HG03097 (cell line): ENCODE data around the gene ZNF750.

Source experiments
- ATAC-seq: cut with Tn5 transposase; IDR thresholded peaks from one replicate; pipeline ENCODE4 v1.9.1; 2021; ENCODE audit not compliant: unreplicated experiment, low FRiP score

ZNF750 gene

DNA sequence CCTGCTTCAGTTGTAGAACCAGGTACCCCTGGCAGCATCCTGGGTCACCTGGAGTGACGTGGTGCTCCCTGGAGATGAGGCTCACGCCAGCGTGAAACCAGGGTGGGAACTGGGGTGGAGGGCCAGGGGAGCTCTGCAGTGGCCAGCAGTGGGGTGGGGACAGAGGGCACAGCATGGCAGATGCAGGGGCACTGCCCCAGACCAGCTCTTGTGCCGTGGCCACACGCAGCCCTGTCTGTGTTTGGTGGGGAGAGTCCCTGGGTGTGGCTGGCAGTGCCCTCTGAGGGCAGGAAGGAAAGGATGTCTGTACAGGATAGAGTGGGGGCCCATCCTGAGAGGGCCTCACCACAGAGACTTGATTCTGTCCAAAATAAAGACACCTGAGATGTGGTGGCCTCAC lies 24.5 kb downstream of the ZNF750 start:
- ATAC-seq = no peak

GRCh38 chr17:82814834-82815233 lies 25.0 kb downstream of the ZNF750 start:
- no peak for ATAC-seq

DNA sequence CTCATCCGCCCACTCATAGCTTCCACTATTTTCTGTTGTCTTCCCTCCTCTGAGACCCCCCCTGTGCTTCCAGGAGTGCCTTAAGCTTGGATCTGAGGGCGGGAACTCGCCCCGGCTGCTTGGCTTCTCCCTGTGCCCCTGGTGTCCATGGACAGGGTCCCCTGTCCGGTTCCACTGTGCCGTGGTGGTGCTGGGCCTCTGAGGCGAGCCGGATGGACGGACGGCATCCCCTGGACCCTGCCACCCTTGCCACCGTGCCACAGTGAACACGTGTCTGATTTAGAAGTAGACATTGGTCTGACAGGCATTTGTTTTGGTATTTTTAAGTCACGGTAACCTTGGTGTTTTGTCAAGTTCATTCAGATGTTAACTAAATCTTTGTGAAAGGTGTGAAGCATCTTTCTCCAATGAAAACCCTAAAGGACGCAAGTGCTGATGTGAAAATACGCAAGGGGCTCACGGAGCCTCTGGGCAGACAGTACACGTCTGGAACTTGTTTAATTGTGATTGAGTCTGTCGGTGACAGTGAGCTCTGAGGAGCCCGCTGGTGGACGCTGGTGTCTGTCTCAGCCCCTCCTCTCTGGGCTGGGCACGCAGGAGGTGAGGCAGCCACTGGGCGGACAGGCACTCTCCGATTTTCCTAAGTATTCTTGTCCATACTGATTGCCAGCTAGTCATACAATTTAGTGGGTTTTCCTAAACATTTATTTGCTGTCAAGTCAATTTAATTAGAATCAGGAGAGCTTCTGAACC lies 26.3 kb downstream of the ZNF750 start:
- ATAC-seq = no peak

GRCh38 chr17:82812601-82813000 lies 27.2 kb downstream of the ZNF750 start:
- no peak for ATAC-seq

DNA sequence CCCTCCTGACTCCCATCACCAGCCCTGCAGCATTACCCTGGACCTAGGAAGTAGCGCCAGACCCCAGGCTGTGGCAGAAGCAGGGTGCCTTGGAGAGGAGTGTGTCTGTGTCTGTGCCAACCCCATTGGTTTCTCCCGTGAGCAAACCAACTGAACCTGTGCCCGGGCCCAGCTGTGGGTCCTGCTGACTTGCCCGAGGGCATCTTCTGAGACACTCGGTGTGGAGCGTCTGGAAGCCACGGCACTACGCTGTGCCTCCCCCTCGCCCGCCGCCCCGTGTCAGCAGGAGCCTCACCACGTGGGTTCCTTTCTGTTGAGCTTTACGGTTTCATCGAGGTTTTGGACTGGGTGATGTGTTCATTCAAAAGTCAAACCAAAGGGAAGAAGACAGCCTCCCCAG lies 27.8 kb downstream of the ZNF750 start:
- ATAC-seq = no peak

DNA sequence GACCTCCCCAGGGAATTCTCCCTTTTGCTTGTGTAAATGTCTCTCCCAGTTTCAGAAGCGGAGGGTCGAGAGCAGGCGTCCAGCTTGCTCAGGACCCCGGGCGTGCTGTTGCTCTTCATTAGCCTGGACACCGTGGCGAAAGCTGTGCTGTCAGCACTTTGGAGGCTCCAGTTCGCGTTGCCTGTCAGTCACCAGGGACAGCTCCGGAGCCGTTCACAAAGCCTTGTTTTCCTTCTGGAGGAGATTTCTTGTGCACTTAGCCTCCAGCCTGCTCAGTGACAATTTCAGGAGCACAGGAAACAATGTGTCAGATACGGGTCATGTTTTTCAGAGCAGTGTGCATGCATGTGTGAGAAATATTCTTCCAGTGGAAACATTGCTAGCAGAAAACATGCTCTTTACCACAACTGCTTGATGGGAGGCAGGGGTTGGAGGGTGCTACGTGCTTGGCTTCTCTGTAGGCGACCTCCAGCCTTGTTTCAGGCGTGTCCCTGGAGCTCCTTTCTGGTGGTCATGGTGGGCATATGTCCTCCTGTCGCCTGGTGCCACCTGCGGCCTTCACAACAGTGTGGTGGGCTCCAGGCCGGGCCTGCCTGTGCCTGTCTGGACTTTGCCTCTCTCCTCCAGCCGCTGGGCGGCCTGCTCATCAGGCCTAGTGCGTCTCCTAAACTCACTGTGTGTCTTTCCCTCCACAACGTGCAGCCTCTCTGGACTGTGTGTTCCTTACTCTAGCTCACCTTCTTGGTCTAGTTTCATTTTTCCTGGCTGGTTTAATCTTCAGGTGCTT lies 29.0 kb downstream of the ZNF750 start:
- ATAC-seq = no peak

GRCh38 chr17:82808921-82809905 lies 30.6 kb downstream of the ZNF750 start:
- no peak for ATAC-seq

DNA sequence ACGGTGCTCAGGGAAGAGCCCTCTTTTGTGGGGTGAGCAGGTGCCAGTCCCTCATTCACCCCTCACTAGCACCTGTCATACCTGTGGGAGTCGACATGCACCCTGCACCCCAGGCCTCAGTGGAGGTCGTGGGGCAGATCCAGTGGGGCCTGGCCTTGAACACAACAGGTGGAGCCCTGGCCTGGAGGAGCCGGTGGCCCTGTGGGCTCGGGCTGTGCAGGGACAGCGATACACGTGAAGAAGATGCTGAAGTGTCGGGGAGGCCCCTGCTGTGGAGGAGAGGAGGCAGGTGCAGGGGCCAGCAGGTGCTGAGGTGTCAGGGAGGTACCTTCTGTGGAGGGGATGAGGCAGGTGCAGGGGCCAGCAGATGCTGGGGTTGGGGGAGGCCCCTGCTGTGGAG lies 31.8 kb downstream of the ZNF750 start:
- ATAC-seq = no peak

GRCh38 chr17:82807562-82807961 lies 32.3 kb downstream of the ZNF750 start:
- no peak for ATAC-seq

DNA sequence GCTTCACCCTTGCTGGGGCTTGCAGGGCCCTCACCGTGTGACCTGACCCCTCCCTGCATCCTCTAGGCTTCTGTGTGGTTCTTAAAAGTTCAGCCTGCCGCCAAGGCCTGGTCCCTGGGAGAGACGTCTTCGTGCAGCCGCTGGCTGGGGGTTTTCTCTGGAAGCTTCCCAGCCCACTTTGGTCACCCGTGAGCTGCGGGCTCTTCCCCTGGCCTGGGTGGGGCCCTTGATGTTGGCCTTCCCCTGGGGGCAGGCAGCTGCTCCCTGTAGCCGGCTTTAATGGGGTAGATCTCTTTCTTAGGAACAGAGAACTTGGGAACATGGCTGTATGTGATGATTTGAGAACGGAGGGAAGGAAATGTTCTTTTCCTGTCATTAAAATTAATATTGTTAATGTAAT lies 32.7 kb downstream of the ZNF750 start:
- ATAC-seq = no peak

DNA sequence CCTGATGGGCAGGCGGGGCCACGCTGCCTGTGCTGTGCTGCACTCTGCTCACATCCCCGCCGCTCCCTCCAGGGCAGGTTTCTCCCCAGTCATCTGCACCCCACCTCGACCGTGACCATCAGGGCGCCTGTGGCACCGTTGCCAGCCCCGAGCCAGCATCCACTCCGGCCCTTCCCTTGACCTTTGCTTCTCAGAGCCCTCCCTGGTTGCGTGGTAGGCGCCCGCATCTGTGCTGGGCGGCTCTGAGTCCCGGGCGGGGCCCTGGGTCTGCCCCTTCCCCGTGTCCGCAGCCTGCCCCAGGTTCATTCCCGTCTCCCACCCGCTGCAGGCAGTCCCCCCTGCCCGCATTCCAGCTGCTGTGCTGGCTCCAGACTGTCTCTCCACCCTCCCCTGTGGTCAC lies 33.2 kb downstream of the ZNF750 start:
- ATAC-seq = no peak

- no peak for ATAC-seq
Measured at GRCh38 chr17:82805823-82806222, 34.0 kb downstream of the ZNF750 start.

DNA sequence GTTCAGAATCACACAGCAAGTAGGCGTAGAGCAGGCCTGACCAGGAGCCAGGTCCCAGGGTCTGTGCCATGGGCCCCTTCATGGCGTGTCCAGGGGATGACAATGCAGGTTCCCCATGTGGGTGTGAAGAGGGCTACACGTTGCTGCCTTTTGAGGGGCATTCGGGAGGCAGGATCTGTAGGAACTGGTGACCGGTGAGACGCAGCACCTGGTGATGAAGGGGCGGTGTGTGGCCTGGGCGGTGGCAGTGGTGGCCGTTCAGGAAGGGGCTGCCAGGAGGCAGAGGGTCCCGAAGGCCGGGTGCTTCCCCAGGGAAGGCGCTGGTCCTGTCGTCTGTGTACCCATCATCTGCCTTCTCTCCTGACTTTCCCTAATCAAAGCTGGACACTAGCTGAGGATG lies 34.6 kb downstream of the ZNF750 start:
- no peak for ATAC-seq

- ATAC-seq = no peak
Measured at GRCh38 chr17:82804442-82805191, 35.2 kb downstream of the ZNF750 start.

DNA sequence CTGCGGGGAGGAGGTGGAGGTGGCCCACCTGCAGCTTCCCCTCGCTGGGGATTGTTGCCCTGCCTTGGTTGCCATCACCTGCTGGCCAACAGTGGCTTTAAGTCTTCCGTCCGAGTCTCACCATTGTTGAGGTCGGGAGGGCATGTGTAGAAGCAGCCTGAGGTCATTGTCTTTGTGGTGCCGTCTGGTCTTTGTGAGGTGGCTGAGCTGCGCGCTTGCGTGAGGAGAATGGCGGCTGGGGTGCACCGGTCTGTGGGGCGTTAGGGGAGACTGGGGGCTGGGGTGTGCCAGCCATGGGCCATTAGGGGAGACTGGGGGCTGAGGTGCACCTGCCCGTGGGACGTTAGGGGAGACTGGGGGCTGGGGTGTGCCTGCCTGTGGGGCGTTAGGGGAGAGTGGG lies 36.2 kb downstream of the ZNF750 start:
- ATAC-seq = no peak

- ATAC-seq = no peak
Measured at GRCh38 chr17:82803185-82803584, 36.6 kb downstream of the ZNF750 start.

DNA sequence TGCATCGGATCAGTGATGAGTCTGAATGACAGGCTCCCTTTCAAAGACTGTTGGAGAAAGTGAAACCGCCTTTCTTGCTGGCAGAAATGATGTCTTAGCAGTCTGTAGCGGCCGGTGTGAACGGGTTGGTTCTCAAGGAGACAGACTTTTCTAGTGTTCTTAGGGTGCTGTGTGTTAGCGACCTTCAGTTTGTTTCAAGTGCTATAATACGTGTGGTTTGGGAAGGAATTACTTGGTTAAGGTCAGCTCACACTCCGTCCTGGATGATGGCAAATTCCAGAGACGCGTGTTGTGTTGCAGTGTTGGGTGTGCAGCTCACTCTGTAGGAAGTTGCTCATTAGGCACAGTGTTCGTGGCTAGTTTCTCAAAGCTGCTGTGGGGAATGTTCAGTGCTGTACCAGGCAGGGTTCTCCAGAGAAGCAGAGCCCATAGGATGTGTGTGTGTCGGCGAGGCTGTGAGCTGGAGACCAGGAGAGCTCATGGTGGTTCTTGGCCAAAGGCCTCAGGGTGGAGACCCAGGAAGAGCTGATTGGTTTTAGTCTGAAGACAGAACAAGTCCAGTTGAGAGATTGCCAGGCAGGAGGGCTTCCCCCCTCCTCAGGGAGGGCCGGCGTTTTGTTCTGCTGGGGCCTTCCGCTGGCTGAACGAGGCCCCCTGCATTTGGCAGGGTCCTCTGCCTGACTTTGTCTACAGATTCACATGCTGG lies 37.6 kb downstream of the ZNF750 start:
- no peak for ATAC-seq

- no peak for ATAC-seq
Measured at GRCh38 chr17:82801377-82801970, 38.3 kb downstream of the ZNF750 start.

DNA sequence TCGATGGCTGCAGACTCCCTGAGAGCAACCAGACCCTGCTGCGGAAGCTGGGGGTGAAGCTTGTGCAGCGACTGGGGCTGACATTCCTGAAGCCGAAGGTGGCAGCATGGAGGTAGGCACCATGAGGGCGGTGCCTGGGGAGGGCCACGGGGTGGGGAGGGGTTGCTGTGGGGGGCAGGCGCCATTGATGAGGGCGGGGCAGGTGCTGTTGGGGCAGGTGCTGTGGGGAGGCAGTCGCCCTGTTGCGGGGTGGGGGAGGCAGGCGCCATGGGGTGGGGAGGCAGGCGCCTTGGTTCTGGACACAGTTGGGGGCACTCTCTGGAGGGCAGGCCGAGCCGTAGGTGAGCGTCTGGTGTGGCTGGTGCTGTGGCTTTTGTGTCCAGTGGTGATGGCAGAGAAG lies 38.9 kb downstream of the ZNF750 start:
- ATAC-seq = no peak
